PC-3 (cell line): ENCODE results near the gene ARMCX4. TPM values are rescaled to one million over a fixed set of nuclear protein-coding genes. Genes with fewer than 3 reads are reported as not detected.

Experiments used
- ATAC-seq: fragments of 200-7000 bp; cut with Tn5 transposase; 2 replicates; pipeline ENCODE4 v1.9.1; 2020; ENCODE audit warnings: mild to moderate bottlenecking, moderate library complexity
- BruUV-seq: library from RNA; stranded (reverse); fragments of 400-500 nt; replicated peaks from 2 replicates; lab custom pipeline; 2021; lab: Mats Ljungman, UMichigan
- CTCF ChIA-PET: fragments of 300-600 bp; sonication (Branson Sonifier 250); formaldehyde crosslinking; loops from one replicate; lab custom pipeline; 2022; ENCODE audit warnings: antibody characterized with exemption; lab: Charles Lee
- POLR2A ChIA-PET: fragments of 300-600 bp; sonication (Branson Sonifier 250); formaldehyde crosslinking; loops from one replicate; lab custom pipeline; 2022; ENCODE audit warnings: antibody characterized with exemption; ENCODE audit not compliant: unreplicated experiment; lab: Charles Lee
- DNase-seq: peaks from one replicate; pipeline ENCODE4 v3.0.0-alpha.2; 2015
- H2AFZ ChIP-seq: fragments of 300-600 bp; sonication (generic); 2 replicates; pipeline ENCODE4 v1.6.0; 2016; ENCODE audit warnings: antibody characterized with exemption, low read length
- H3F3A ChIP-seq: fragments of 300-600 bp; sonication (generic); one replicate; pipeline ENCODE4 v1.6.0; 2017; ENCODE audit warnings: antibody characterized with exemption, low read length, control low read depth, mild to moderate bottlenecking; ENCODE audit not compliant: unreplicated experiment
- H3K27ac ChIP-seq: fragments of 300-600 bp; sonication (generic); 2 replicates; pipeline ENCODE4 v1.5.1; 2016; ENCODE audit warnings: mild to moderate bottlenecking, low read length
- H3K27me3 ChIP-seq: fragments of 300-600 bp; sonication (generic); 2 replicates; pipeline ENCODE4 v1.6.1; 2016; ENCODE audit warnings: low read length, mixed read lengths
- H3K36me3 ChIP-seq: fragments of 300-600 bp; sonication (generic); 2 replicates; pipeline ENCODE4 v1.6.1; 2016; ENCODE audit warnings: low read depth, mixed run types, low read length, mixed read lengths
- H3K4me1 ChIP-seq: fragments of 300-600 bp; sonication (generic); 2 replicates; pipeline ENCODE4 v1.5.1; 2016; ENCODE audit warnings: low read length; ENCODE audit not compliant: insufficient read depth
- H3K4me2 ChIP-seq: fragments of 300-600 bp; sonication (generic); 2 replicates; pipeline ENCODE4 v1.6.0; 2016; ENCODE audit warnings: low read length
- H3K4me3 ChIP-seq: fragments of 300-600 bp; sonication (generic); 2 replicates; pipeline ENCODE4 v1.5.1; 2016; ENCODE audit warnings: mild to moderate bottlenecking, low read length, mixed read lengths
- H3K79me2 ChIP-seq: fragments of 300-600 bp; sonication (generic); 2 replicates; pipeline ENCODE4 v1.6.1; 2017; ENCODE audit warnings: low read length, mixed read lengths
- H3K9ac ChIP-seq: fragments of 300-600 bp; sonication (generic); 2 replicates; pipeline ENCODE4 v1.6.0; 2016; ENCODE audit warnings: mild to moderate bottlenecking, low read length
- H3K9me2 ChIP-seq: fragments of 300-600 bp; sonication (generic); replicated peaks from 2 replicates; pipeline ENCODE4 v1.6.1; 2016; ENCODE audit warnings: mixed run types, low read length, mixed read lengths
- H3K9me3 ChIP-seq: fragments of 300-600 bp; sonication (generic); 2 replicates; pipeline ENCODE4 v1.6.1; 2016; ENCODE audit warnings: low read length, mixed read lengths
- H4K20me1 ChIP-seq: fragments of 300-600 bp; sonication (generic); 2 replicates; pipeline ENCODE4 v1.6.1; 2016; ENCODE audit warnings: low read length, mixed read lengths
- CTCF ChIP-seq: fragments of 300-600 bp; sonication (generic); conservative IDR thresholded peaks from 2 replicates; pipeline ENCODE4 v1.5.1; 2017; ENCODE audit warnings: antibody characterized with exemption, low read depth, mild to moderate bottlenecking, low read length
- EZH2 ChIP-seq: fragments of 300-600 bp; sonication (generic); IDR thresholded peaks from one replicate; pipeline ENCODE4 v1.6.1; 2017; ENCODE audit warnings: antibody characterized with exemption, mild to moderate bottlenecking, low read length; ENCODE audit not compliant: unreplicated experiment
- EZH2phosphoT487 ChIP-seq: fragments of 300-600 bp; sonication (generic); IDR thresholded peaks from 2 replicates; pipeline ENCODE4 v1.6.1; 2018; ENCODE audit warnings: mild to moderate bottlenecking, antibody characterized with exemption, low read length, borderline replicate concordance
- intact Hi-C: fragments of 100-400 bp; cut with micrococcal nuclease; formaldehyde crosslinking; loops from 2 replicates; pipeline ENCODE4 v1.9.0; 2023
- total RNA-seq: library from RNA; depleted of rRNA; stranded (reverse); fragments of >200 nt; gene quantifications from 2 replicates; pipeline ENCODE4 v1.2.3, GENCODE V29; 2014; rRNA removed

The ARMCX4 gene
- total RNA-seq, 1 experiment from 2014 or later = not detected

DNA sequence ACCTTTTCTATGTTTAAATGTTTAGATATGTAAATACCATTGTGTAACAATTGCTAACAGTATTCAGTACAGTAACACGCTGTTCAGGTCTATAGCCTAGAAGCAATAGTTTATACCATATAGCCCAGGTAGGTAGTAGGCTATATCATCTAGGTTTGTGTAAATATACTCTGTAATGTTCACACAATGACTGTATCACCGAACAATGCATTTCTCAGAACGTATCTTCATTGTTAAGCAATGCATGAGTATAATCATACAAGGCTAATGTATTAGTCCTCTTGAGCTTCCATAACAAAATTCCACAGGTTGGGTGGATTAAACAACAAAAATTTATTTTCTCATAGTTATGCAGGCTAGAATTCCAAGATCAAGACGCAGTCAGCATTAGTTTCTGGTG is 22.7 kb downstream of the ARMCX4 start:
- no peak for DNase-seq
- Histone ChIP-seq H3K4me2 (no peak overlapping the region), H3K27me3 (no peaks in the 10 kb centered on the region), H3K79me2 (no peaks in the 10 kb centered on the region), H3K36me3 (no peaks in the 10 kb centered on the region), H2AFZ (no peak overlapping the region), H3K9me3 (no peaks in the 10 kb centered on the region), H3K9ac (no peak overlapping the region), H3K4me1 (no peaks in the 10 kb centered on the region), H3K27ac (no peak overlapping the region), H3F3A (no peaks in the 10 kb centered on the region), H3K9me2 (no peaks in the 10 kb centered on the region), H3K4me3 (no peak overlapping the region), H4K20me1 (no peaks in the 10 kb centered on the region)
- TF ChIP-seq CTCF (no peak), EZH2 (no peak), EZH2phosphoT487 (no peak)
- no peak for ATAC-seq
- POLR2A ChIA-PET = no interaction called here
- intact Hi-C loops = no loop called here
- BruUV-seq = no TSS peak
- CTCF ChIA-PET = no interaction called here

DNA sequence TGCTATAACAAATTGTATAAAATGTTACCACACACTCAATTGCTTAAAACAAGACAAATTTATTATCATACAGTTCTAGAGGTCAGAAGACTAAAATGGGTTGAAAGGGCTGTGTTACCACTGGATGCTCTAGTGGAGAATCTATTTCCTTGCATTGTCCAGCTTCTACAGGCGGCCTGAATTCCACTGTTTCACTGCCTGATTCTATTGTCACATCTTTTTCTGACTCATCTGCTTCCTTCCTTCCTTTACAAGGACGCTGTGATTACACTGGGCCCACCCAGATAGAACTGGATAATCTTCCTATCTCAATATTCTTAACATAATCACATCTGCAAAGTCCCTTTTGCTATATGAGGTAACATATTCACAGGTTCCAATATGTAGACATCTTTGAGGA is 45.7 kb downstream of the ARMCX4 start:
- Histone ChIP-seq H3K36me3 (no peaks in the 10 kb centered on the region), H3K4me3 (no peak overlapping the region), H3K79me2 (no peaks in the 10 kb centered on the region), H4K20me1 (no peaks in the 10 kb centered on the region), H3K4me1 (no peaks in the 10 kb centered on the region), H3K27ac (no peak overlapping the region), H3K9me3 (no peaks in the 10 kb centered on the region), H3K4me2 (no peak overlapping the region), H3F3A (no peaks in the 10 kb centered on the region), H3K27me3 (no peaks in the 10 kb centered on the region), H2AFZ (no peak overlapping the region), H3K9ac (no peak overlapping the region), H3K9me2 (no peaks in the 10 kb centered on the region)
- DNase-seq = no peak
- POLR2A ChIA-PET = no interaction called here
- CTCF ChIA-PET = no interaction called here
- no TSS peak for BruUV-seq
- TF ChIP-seq EZH2phosphoT487 (no peak), EZH2 (no peak), CTCF (no peak)
- intact Hi-C loops = no loop called here
- ATAC-seq = no peak

Other genes starting within 250 kb of the ARMCX4 start
- 0.35 TPM in 1 of 2 replicates, not detected in the other for gene TAF7L, start 194.1 kb upstream of the ARMCX4 start, total RNA-seq
- 5.0 and 7.8 TPM in 2 replicates for gene TIMM8A, start 136.7 kb upstream of the ARMCX4 start, total RNA-seq
- not detected in 2 replicates for gene BTK, start 99.3 kb upstream of the ARMCX4 start, total RNA-seq
- 914 and 1,023 TPM in 2 replicates for gene RPL36A, start 94.4 kb upstream of the ARMCX4 start, total RNA-seq
- 41.9 and 54.8 TPM in 2 replicates for gene GLA, start 77.5 kb upstream of the ARMCX4 start, total RNA-seq
- 54.8 TPM in 2 replicates for gene HNRNPH2, start 77.2 kb upstream of the ARMCX4 start, total RNA-seq
- gene ARMCX1, start 65.1 kb downstream of the ARMCX4 start, total RNA-seq = not detected in 2 replicates
- gene ARMCX6, start 132.5 kb downstream of the ARMCX4 start, total RNA-seq = 33.7 and 52.8 TPM in 2 replicates
- 13.6 and 16.0 TPM in 2 replicates for gene ARMCX3, start 137.7 kb downstream of the ARMCX4 start, total RNA-seq
- gene ARMCX2, start 174.4 kb downstream of the ARMCX4 start, total RNA-seq = 0.58 and 0.98 TPM in 2 replicates